ENCODE data around the gene MAGEF1.

MAGEF1 gene

GRCh38 chr3:184711493-184712247 lies at the start of gene MAGEF1:
MAGEF1 (minus strand) TSS chr3:184712064; CDS start chr3:184711821, 243 bp downstream.
- DNase-seq (ENCODE audit: low read depth in 2 of 2), result peak; percentile 62 to 71

GRCh38 chr3:184761075-184761841 lies 49.4 kb upstream of the MAGEF1 start:
- no peak for DNase-seq (ENCODE audit: low read depth in 2 of 2)

- DNase-seq (ENCODE audit: low read depth in 2 of 2), result no peak
Measured at GRCh38 chr3:184760337-184761074, 48.6 kb upstream of the MAGEF1 start.

- no peak for DNase-seq (ENCODE audit: low read depth in 2 of 2)
Measured at GRCh38 chr3:184759666-184760200, 47.9 kb upstream of the MAGEF1 start.

GRCh38 chr3:184758056-184758455 lies 46.2 kb upstream of the MAGEF1 start:
- DNase-seq (ENCODE audit: low read depth in 2 of 2), result no peak

GRCh38 chr3:184757022-184757651 lies 45.3 kb upstream of the MAGEF1 start:
- no peak for DNase-seq (ENCODE audit: low read depth in 2 of 2)

- DNase-seq (ENCODE audit: low read depth in 2 of 2), result no peak
Measured at GRCh38 chr3:184756151-184757021, 44.5 kb upstream of the MAGEF1 start.

- DNase-seq (ENCODE audit: low read depth in 2 of 2), result no peak
Measured at GRCh38 chr3:184755315-184755731, 43.5 kb upstream of the MAGEF1 start.

GRCh38 chr3:184752361-184752760 lies 40.5 kb upstream of the MAGEF1 start:
- DNase-seq (ENCODE audit: low read depth in 2 of 2), result no peak

GRCh38 chr3:184751204-184752040 lies 39.6 kb upstream of the MAGEF1 start:
- DNase-seq (ENCODE audit: low read depth in 2 of 2), result no peak

- DNase-seq (ENCODE audit: low read depth in 2 of 2), result no peak
Measured at GRCh38 chr3:184750349-184751083, 38.7 kb upstream of the MAGEF1 start.

- DNase-seq (ENCODE audit: low read depth in 2 of 2), result no peak
Measured at GRCh38 chr3:184749168-184749744, 37.4 kb upstream of the MAGEF1 start.

GRCh38 chr3:184748219-184749135 lies 36.6 kb upstream of the MAGEF1 start:
- DNase-seq (ENCODE audit: low read depth in 2 of 2), result no peak

- DNase-seq (ENCODE audit: low read depth in 2 of 2), result no peak
Measured at GRCh38 chr3:184746131-184747120, 34.6 kb upstream of the MAGEF1 start.

- no peak for DNase-seq (ENCODE audit: low read depth in 2 of 2)
Measured at GRCh38 chr3:184745526-184745925, 33.7 kb upstream of the MAGEF1 start.

- no peak for DNase-seq (ENCODE audit: low read depth in 2 of 2)
Measured at GRCh38 chr3:184743248-184743647, 31.4 kb upstream of the MAGEF1 start.

Data from stimulated activated CD8-positive, alpha-beta memory T cell treated with anti-CD3 and anti-CD28 coated beads, Interleukin-2, amount 100 ng/mL, for 48 hours (primary cell).